K562 (cell line): Measurements from ENCODE around the gene MVD. TPM values are rescaled to one million over a fixed set of nuclear protein-coding genes. Genes with fewer than 3 reads are reported as not detected.

Experiments
- ATF3 ChIP-seq, 2 experiments: fragments of 450-650 bp in 1 of 2; sonication (generic) in 1 of 2; formaldehyde crosslinking in 1 of 2; IDR thresholded peaks in 1 of 2; conservative IDR thresholded peaks in 1 of 2; 2 replicates each; pipeline versions ENCODE4 v1.6.1 to v1.8.1; 2016 to 2023; ENCODE audit warnings: mild to moderate bottlenecking in 2 of 2, moderate library complexity in 2 of 2, inconsistent platforms in 1 of 2, missing genetic modification reagents in 1 of 2
- BRF1 ChIP-seq: IDR thresholded peaks from 3 replicates; pipeline ENCODE4 v1.6.1; 2011; ENCODE audit warnings: borderline replicate concordance, mild to moderate bottlenecking; ENCODE audit not compliant: insufficient read length; ENCODE audit errors: extremely low read depth
- CBX2 ChIP-seq: fragments of 200-600 bp; sonication (generic); IDR thresholded peaks from one replicate; pipeline ENCODE4 v1.6.1; 2012; ENCODE audit warnings: mild to moderate bottlenecking, low read length, inconsistent platforms; ENCODE audit not compliant: insufficient read depth, poor library complexity, severe bottlenecking
- DNMT1 ChIP-seq: fragments of 450-650 bp; IDR thresholded peaks from 2 replicates; pipeline ENCODE4 v1.6.1; 2016; ENCODE audit warnings: antibody characterized with exemption, mild to moderate bottlenecking
- E2F4 ChIP-seq: sonication (generic); formaldehyde crosslinking; IDR thresholded peaks from 2 replicates; pipeline ENCODE4 v1.8.0; 2022; ENCODE audit warnings: mild to moderate bottlenecking, low read depth, missing genetic modification reagents
- ELK1 ChIP-seq: sonication (generic); formaldehyde crosslinking; IDR thresholded peaks from 2 replicates; pipeline ENCODE4 v1.8.1; 2022; ENCODE audit warnings: missing genetic modification reagents
- ETS1 ChIP-seq: conservative IDR thresholded peaks from 2 replicates; pipeline ENCODE4 v1.6.1; 2011; ENCODE audit warnings: low read depth, mild to moderate bottlenecking, low read length; ENCODE audit not compliant: control insufficient read depth
- FOXA3 ChIP-seq, 2 experiments: fragments of 450-650 bp in 1 of 2; sonication (generic) in 1 of 2; formaldehyde crosslinking; IDR thresholded peaks in 1 of 2; conservative IDR thresholded peaks in 1 of 2; 2 replicates each; pipeline versions ENCODE4 v1.4.0 to v1.8.0; 2020 to 2022; ENCODE audit warnings: mild to moderate bottlenecking in 2 of 2, missing genetic modification reagents in 1 of 2
- FUS ChIP-seq: fragments of 200-400 bp; formaldehyde crosslinking; optimal IDR thresholded peaks from 2 replicates; pipeline ENCODE3; 2017; ENCODE audit warnings: low read depth, low read length
- GABPA ChIP-seq: fragments of 200-800 bp; sonication (Bioruptor generic); conservative IDR thresholded peaks from 2 replicates; pipeline ENCODE4 v1.6.1; 2016; ENCODE audit warnings: low read depth, missing genetic modification characterization, missing compliant biosample characterization
- ILK ChIP-seq: fragments of 450-650 bp; IDR thresholded peaks from 2 replicates; pipeline ENCODE4 v1.6.1; 2016; ENCODE audit warnings: missing genetic modification characterization, low read depth, mild to moderate bottlenecking, missing compliant biosample characterization, moderate library complexity, borderline replicate concordance
- JUN ChIP-seq, 2 experiments: sonication (generic) in 1 of 2; formaldehyde crosslinking in 1 of 2; IDR thresholded peaks; 2 replicates each; pipeline versions ENCODE4 v1.6.1 to v1.8.0; 2012 to 2022; ENCODE audit warnings: borderline replicate concordance in 2 of 2, mild to moderate bottlenecking in 2 of 2, improper control_type of control experiment in 1 of 2, low read depth in 1 of 2, low read length in 1 of 2, missing genetic modification reagents in 1 of 2
- RBM14 ChIP-seq: fragments of 200-400 bp; formaldehyde crosslinking; IDR thresholded peaks from 2 replicates; pipeline ENCODE4 v1.6.1; 2018; ENCODE audit warnings: low read depth, mild to moderate bottlenecking, low read length, moderate library complexity, borderline replicate concordance; ENCODE audit not compliant: insufficient read depth
- RBM39 ChIP-seq: fragments of 200-400 bp; formaldehyde crosslinking; optimal IDR thresholded peaks from 2 replicates; pipeline ENCODE3; 2018; ENCODE audit warnings: low read depth, low read length
- SOX6 ChIP-seq: fragments of 450-650 bp; IDR thresholded peaks from 2 replicates; pipeline ENCODE4 v1.6.1; 2014; ENCODE audit warnings: mild to moderate bottlenecking
- SUPT5H ChIP-seq: fragments of 450-650 bp; IDR thresholded peaks from 2 replicates; pipeline ENCODE4 v1.6.1; 2016
- TRIM25 ChIP-seq: fragments of 450-650 bp; IDR thresholded peaks from 2 replicates; pipeline ENCODE4 v1.7.0; 2016; ENCODE audit warnings: borderline replicate concordance
- ZNF197 ChIP-seq: fragments of 200-800 bp; sonication (Bioruptor generic); IDR thresholded peaks from 2 replicates; pipeline ENCODE4 v1.6.1; 2016; ENCODE audit warnings: low read depth, missing genetic modification characterization, missing compliant biosample characterization
- ZNF217 ChIP-seq: sonication (generic); formaldehyde crosslinking; IDR thresholded peaks from 2 replicates; pipeline ENCODE4 v1.8.0; 2022; ENCODE audit warnings: mild to moderate bottlenecking, missing genetic modification reagents
- ZNF282 ChIP-seq: sonication (generic); formaldehyde crosslinking; IDR thresholded peaks from 2 replicates; pipeline ENCODE4 v1.8.1; 2023; ENCODE audit warnings: missing genetic modification reagents
- ZNF57 ChIP-seq: fragments of 450-650 bp; formaldehyde crosslinking; IDR thresholded peaks from 2 replicates; pipeline ENCODE4 v1.4.0; 2020; ENCODE audit warnings: mild to moderate bottlenecking, moderate library complexity
- polyA plus RNA-seq, 8 experiments: library from polyadenylated mRNA; depleted of rRNA in 4 of 8; stranded (reverse) in 5 of 8; unstranded in 3 of 8; fragments of >200 nt; fragmentation: Nextera tagmentation in 2 of 8; fragmentation: Illumina TruSeq in 1 of 8; extraction: Ambion mirVana in 2 of 8; extraction: Trizol in 1 of 8; gene quantifications; 2 replicates each; pipeline versions ENCODE4 v1.2.1 to v1.2.3, GENCODE V29; 2011 to 2014; ENCODE audit warnings: inconsistent platforms in 1 of 8, missing spikeins in 1 of 8
- total RNA-seq, 7 experiments: library from RNA; depleted of rRNA in 6 of 7; stranded (reverse); fragments of >200 nt in 6 of 7; fragmentation: Illumina TruSeq in 2 of 7; extraction: Trizol in 2 of 7; gene quantifications; 2 replicates each; pipeline versions ENCODE4 v1.2.1 to v1.2.3, GENCODE V29; 2011 to 2021; ENCODE audit warnings: low replicate concordance in 1 of 7

MVD gene
- total and polyA plus RNA-seq, 9 of the 15 experiments (the other 6 are each of a cell fraction or from before 2014, with no cell fraction given) = 12.2 to 141 (median 45.3) TPM

GRCh38 chr16:88650749-88651275 lies 12.1 kb downstream of the MVD start, which contains the start of gene CYBA (continued):
- TF ChIP-seq JUN (IDR thresholded peaks at IDR 0.05; ENCODE audit: borderline replicate concordance, low read depth, low read length) (no peak), JUN (CRISPR knock-in tag; IDR thresholded peaks at IDR 0.05; ENCODE audit: borderline replicate concordance) (no peak), CBX2 (no peak), FUS (peak; percentile 39), ETS1 (no peak; the same call in 1 of the 2 replicates), ZNF197 (no peak), SUPT5H (peak; percentile 91), BRF1 (no peak), ZNF217 (CRISPR knock-in tag) (no peak), GABPA (no peak), FOXA3 (CRISPR knock-in tag; conservative IDR thresholded peaks at IDR 0.05 in 1 of 2, IDR thresholded peaks at IDR 0.05 in 1 of 2) (no peak), ATF3 (IDR thresholded peaks at IDR 0.05) (no peak), ATF3 (CRISPR knock-in tag; conservative IDR thresholded peaks at IDR 0.05) (no peak), ILK (tag) (no peak), ELK1 (CRISPR knock-in tag) (no peak), RBM39 (no peak), E2F4 (CRISPR knock-in tag) (no peak), RBM14 (no peak), TRIM25 (no peak), ZNF57 (CRISPR knock-in tag) (no peak), DNMT1 (no peak), SOX6 (no peak), ZNF282 (CRISPR knock-in tag) (peak; percentile 62; the same call in 1 of the 2 replicates)
